ENCODE data around the gene UFC1. TPM values are rescaled to one million over a fixed set of nuclear protein-coding genes. Genes with fewer than 3 reads are reported as not detected.
A peak's percentile ranks its signal among the peaks of the same experiment; 100 is the strongest.

Gene UFC1
- total RNA-seq, 1 experiment from 2014 or later, result 127 TPM

DNA sequence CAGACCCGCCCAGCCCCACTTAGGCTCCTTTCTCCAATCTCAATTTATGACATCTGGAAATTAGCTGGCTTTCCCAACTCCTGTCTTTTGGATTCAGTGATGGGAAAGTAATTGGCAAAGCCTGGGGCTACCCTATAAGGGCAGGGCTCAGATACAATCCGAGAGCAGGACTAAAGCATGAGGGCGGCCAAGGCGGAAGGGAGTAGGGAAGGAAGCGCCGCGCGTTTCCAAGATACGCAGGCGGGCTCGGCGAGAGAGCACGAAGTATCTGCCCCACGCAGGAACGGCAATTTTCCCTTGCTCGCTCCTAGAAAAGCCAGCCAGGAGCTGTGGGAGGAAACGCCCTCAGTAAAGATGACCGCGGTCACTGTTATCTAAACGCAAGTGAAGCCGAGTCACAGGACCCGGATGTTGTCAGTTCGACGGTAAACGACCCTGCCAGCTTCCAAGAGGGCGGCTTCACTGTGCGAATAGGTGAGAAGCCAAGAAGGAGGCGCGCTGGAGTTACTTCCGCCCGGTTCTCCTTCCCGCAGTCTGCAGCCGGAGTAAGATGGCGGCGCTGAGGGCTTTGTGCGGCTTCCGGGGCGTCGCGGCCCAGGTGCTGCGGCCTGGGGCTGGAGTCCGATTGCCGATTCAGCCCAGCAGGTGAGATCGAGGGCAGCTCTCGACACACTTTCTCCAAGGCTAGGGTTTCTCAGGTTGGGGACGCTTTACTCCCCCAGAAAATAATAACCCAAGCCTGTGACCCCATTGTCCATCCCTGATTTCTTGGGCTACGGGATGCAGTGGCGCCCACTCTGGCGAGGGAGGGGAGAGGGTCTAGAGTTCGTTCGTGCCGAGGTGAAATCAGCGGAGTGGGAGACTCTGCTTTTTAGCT is 48.3 kb downstream of the UFC1 start, which contains the start of gene NDUFS2:
TSS of gene NDUFS2 (plus strand) at position 532 of the 877 bp plus-strand sequence. CDS start at position 551, 19 bp downstream.
- Histone ChIP-seq H3K27ac (ENCODE audit: low read length) (peak within 1 kb of the TSS; percentile 96), H3K27me3 (ENCODE audit: control insufficient read depth, insufficient read depth, low read length) (no peaks in the 10 kb centered on the region), H3K9me3 (ENCODE audit: control insufficient read depth, insufficient read depth, low read depth, low read length) (no peaks in the 10 kb centered on the region), H3K4me3 (ENCODE audit: low read depth in 2 of 2, low read length in 2 of 2) (peak within 1 kb of the TSS; percentile 72 to 98), H3K36me3 (ENCODE audit: control insufficient read depth, insufficient read depth, low read length) (peaks cover 8% of the 10 kb centered on the region), H3K4me1 (ENCODE audit: control insufficient read depth, insufficient read depth, low read length) (peaks cover 38% of the 10 kb centered on the region)
- TF ChIP-seq REST (IDR thresholded peaks at IDR 0.05; ENCODE audit: insufficient read depth in 1 of 2, low read depth in 2 of 2, low read length in 1 of 2) (no peak; a peak in 1 of 4 replicates), POLR2AphosphoS5 (IDR thresholded peaks at IDR 0.05; ENCODE audit: low read depth, low read length) (peak; percentile 86), TCF7L2 (IDR thresholded peaks at IDR 0.05; ENCODE audit: low read depth, low read length) (no peak), SIN3A (IDR thresholded peaks at IDR 0.05; ENCODE audit: borderline replicate concordance, insufficient read depth, low read depth, low read length) (0 out of 2 replicates have a peak, but pooled peaks have one; percentile 31)
- TF ChIP-seq, protein P1, sequence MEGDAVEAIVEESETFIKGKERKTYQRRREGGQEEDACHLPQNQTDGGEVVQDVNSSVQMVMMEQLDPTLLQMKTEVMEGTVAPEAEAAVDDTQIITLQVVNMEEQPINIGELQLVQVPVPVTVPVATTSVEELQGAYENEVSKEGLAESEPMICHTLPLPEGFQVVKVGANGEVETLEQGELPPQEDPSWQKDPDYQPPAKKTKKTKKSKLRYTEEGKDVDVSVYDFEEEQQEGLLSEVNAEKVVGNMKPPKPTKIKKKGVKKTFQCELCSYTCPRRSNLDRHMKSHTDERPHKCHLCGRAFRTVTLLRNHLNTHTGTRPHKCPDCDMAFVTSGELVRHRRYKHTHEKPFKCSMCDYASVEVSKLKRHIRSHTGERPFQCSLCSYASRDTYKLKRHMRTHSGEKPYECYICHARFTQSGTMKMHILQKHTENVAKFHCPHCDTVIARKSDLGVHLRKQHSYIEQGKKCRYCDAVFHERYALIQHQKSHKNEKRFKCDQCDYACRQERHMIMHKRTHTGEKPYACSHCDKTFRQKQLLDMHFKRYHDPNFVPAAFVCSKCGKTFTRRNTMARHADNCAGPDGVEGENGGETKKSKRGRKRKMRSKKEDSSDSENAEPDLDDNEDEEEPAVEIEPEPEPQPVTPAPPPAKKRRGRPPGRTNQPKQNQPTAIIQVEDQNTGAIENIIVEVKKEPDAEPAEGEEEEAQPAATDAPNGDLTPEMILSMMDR (IDR thresholded peaks at IDR 0.05), result no peak
- BruUV-seq (replicated peaks), result TSS peak; percentile 87
- ChIA-PET CTCF (interaction anchor here (0.5 to 1.0 kb wide), 5 partner anchors 28 to 180 kb away, joined by 3 read pairs; no protein-coding TSS in a partner anchor), POLR2A (interaction anchor here (0.6 to 2.0 kb wide), 4 partner anchors 17 to 142 kb away, joined by 3 to 11 read pairs (median 3); partner anchors contain the start of gene TOMM40L)
- DNase-seq (ENCODE audit: low read depth, low spot score), result peak; percentile 89
- intact Hi-C loops (cut with micrococcal nuclease; ENCODE audit: unreplicated experiment), result no loop called here
- peak; percentile 97 for ATAC-seq
- in situ Hi-C loops (cut with HindIII; ENCODE audit: low pct_unique_long_range_greater_than_20kb, low sequenced_read_pairs), result loop anchor here (25.0 kb wide), 1 partner anchor 185 kb away; no protein-coding TSS in a partner anchor

DNA sequence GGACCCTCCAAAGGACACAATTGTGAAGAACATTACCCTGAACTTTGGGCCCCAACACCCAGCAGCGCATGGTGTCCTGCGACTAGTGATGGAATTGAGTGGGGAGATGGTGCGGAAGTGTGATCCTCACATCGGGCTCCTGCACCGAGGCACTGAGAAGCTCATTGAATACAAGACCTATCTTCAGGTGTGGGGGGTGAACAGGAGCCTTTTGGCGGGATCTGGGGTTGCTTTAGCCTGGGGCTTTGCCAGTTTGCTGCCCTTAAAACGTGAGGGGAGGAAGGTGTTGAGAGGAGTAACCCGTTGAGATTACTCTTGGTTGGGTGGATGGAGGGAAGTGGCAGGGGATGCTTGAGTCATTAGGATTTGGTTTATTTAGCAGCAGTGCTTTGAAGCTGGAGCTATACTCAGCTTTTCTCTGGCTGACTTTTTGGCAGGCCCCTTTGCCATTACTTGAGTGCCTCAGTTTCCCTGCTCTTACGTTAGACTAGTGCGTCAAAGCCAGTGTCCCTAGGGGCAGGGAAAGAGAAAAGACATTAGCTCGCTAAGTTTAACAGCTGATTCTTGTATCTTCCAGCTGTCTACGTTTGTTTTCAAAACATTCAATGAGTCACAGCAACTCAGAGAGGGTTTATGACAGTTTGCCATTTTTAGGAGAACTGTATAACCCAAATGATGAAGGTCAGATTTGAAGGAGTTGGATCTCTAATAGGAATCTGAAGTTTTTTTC is 52.8 kb downstream of the UFC1 start:
- TF ChIP-seq, protein P1 (IDR thresholded peaks at IDR 0.05), result no peak
- TF ChIP-seq REST (IDR thresholded peaks at IDR 0.05; ENCODE audit: insufficient read depth in 1 of 2, low read depth in 2 of 2, low read length in 1 of 2) (no peak), POLR2AphosphoS5 (IDR thresholded peaks at IDR 0.05; ENCODE audit: low read depth, low read length) (no peak), SIN3A (IDR thresholded peaks at IDR 0.05; ENCODE audit: borderline replicate concordance, insufficient read depth, low read depth, low read length) (no peak), TCF7L2 (IDR thresholded peaks at IDR 0.05; ENCODE audit: low read depth, low read length) (no peak)
- peaks cover 26% of the 10 kb centered on the region for H3K36me3 ChIP-seq (ENCODE audit: control insufficient read depth, insufficient read depth, low read length)
- H3K27me3 ChIP-seq (ENCODE audit: control insufficient read depth, insufficient read depth, low read length), result no peaks in the 10 kb centered on the region
- CTCF ChIA-PET, result no interaction called here
- intact Hi-C loops (cut with micrococcal nuclease; ENCODE audit: unreplicated experiment), result no loop called here
- H3K9me3 ChIP-seq (ENCODE audit: control insufficient read depth, insufficient read depth, low read depth, low read length), result no peaks in the 10 kb centered on the region
- no peak overlapping the region for H3K27ac ChIP-seq (ENCODE audit: low read length)
- no TSS peak for BruUV-seq (replicated peaks)
- in situ Hi-C loops (cut with HindIII; ENCODE audit: low pct_unique_long_range_greater_than_20kb, low sequenced_read_pairs), result loop anchor here (25.0 kb wide), 1 partner anchor 181 kb away; no protein-coding TSS in a partner anchor
- ATAC-seq (no peak), DNase-seq (ENCODE audit: low read depth, low spot score) (no peak)
- H3K4me3 ChIP-seq (ENCODE audit: low read depth in 2 of 2, low read length in 2 of 2), result no peak overlapping the region
- POLR2A ChIA-PET, result interaction anchor here (0.6 to 1.0 kb wide), 2 partner anchors 19 to 167 kb away, joined by 5 to 10 read pairs; partner anchors contain the start of gene TOMM40L
- peaks cover 2% of the 10 kb centered on the region for H3K4me1 ChIP-seq (ENCODE audit: control insufficient read depth, insufficient read depth, low read length)
